ENCODE data around the gene UBE2O. TPM values are rescaled to one million over a fixed set of nuclear protein-coding genes. Genes with fewer than 3 reads are reported as not detected.

UBE2O gene
- total RNA-seq, 6 experiments from 2014 or later: 24.3 to 26.0 (median 24.5) TPM

DNA sequence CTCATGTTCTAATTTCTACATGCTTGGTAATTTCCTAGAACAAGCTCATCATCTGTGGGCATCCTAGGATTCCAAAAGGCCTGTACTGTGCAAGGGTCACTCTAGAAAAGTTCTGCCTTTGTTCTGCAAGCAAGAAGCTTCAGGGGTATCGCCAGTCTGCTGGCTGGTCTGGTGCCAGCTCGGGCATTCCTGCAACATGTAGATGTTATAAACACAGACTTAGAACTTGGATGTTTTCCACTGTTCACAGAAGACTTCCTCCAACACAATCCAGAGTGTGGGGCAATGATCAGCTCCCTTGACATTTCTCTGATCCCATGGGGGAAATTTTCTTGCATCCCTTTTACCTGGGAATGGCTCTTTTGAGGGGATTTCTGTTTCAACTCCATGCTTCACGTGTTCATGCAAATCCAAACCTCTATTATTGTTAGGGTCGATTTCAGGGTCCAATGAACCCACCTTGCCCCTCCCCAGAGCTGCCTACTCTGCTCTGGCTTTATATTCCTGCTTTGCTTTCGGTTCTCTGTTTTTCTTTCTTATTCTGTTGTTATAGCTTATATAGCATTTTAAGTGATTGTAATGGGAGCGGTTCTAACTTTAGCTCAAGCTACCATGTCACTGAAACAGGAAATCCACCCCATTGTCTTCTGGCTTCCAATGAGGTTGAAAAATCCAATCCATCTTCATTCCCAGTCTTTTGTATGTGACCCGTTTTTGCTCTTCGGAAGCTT lies 25.3 kb downstream of the UBE2O start:
- DNase-seq: peak; percentile 29
- peak overlapping the region; percentile 12 for H3K27ac Mint-ChIP-seq
- peaks cover 2% of the 10 kb centered on the region for H3K27me3 Mint-ChIP-seq (ENCODE audit: insufficient read depth)
- peaks cover 3% of the 10 kb centered on the region; the same call in 1 of the 2 replicates for H3K36me3 Mint-ChIP-seq (ENCODE audit: low read depth)
- no peak overlapping the region for H3K4me3 Mint-ChIP-seq
- no peaks in the 10 kb centered on the region for H3K9me3 Mint-ChIP-seq
- H3K4me1 Mint-ChIP-seq (ENCODE audit: low read depth): peaks cover 38% of the 10 kb centered on the region
- TF ChIP-seq, protein P1, sequence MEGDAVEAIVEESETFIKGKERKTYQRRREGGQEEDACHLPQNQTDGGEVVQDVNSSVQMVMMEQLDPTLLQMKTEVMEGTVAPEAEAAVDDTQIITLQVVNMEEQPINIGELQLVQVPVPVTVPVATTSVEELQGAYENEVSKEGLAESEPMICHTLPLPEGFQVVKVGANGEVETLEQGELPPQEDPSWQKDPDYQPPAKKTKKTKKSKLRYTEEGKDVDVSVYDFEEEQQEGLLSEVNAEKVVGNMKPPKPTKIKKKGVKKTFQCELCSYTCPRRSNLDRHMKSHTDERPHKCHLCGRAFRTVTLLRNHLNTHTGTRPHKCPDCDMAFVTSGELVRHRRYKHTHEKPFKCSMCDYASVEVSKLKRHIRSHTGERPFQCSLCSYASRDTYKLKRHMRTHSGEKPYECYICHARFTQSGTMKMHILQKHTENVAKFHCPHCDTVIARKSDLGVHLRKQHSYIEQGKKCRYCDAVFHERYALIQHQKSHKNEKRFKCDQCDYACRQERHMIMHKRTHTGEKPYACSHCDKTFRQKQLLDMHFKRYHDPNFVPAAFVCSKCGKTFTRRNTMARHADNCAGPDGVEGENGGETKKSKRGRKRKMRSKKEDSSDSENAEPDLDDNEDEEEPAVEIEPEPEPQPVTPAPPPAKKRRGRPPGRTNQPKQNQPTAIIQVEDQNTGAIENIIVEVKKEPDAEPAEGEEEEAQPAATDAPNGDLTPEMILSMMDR (IDR thresholded peaks at IDR 0.05): no peak

DNA sequence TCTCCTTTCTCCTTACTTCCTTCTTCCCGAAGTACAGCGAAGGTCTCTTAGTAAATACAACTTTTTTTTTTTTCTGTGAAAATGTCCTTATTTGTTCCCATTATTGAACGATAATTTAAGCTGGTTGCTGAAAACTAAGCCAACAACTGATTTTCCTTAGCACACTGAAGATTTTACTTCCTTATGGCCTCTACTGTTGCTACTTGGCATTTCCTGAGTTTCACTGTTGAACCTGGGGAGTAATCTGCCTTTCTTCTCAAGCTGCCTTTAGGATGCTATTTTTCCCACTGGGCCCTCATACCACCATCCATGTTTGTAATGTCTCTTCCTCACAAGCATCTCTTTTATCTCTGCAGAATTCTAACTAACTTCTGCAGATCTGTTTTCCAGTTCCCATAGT lies 26.1 kb downstream of the UBE2O start:
- Mint-ChIP-seq H3K4me3 (no peak overlapping the region), H3K9me3 (no peaks in the 10 kb centered on the region), H3K27me3 (ENCODE audit: insufficient read depth) (peaks cover 2% of the 10 kb centered on the region), H3K4me1 (ENCODE audit: low read depth) (peaks cover 33% of the 10 kb centered on the region), H3K36me3 (ENCODE audit: low read depth) (peaks cover 11% of the 10 kb centered on the region; the same call in 1 of the 2 replicates), H3K27ac (no peak overlapping the region)
- TF ChIP-seq, protein P1 (IDR thresholded peaks at IDR 0.05): no peak
- no peak for DNase-seq

GRCh38 chr17:76422860-76423259 lies 30.1 kb downstream of the UBE2O start:
- no peak overlapping the region for H3K4me3 Mint-ChIP-seq
- no peak overlapping the region for H3K27ac Mint-ChIP-seq
- DNase-seq: no peak
- H3K9me3 Mint-ChIP-seq: no peaks in the 10 kb centered on the region
- H3K36me3 Mint-ChIP-seq (ENCODE audit: low read depth): peaks cover 11% of the 10 kb centered on the region; the same call in 1 of the 2 replicates
- no peaks in the 10 kb centered on the region; the same call in none of the 2 replicates for H3K27me3 Mint-ChIP-seq (ENCODE audit: insufficient read depth)
- peaks cover 27% of the 10 kb centered on the region for H3K4me1 Mint-ChIP-seq (ENCODE audit: low read depth)
- TF ChIP-seq, protein P1 (IDR thresholded peaks at IDR 0.05): no peak

DNA sequence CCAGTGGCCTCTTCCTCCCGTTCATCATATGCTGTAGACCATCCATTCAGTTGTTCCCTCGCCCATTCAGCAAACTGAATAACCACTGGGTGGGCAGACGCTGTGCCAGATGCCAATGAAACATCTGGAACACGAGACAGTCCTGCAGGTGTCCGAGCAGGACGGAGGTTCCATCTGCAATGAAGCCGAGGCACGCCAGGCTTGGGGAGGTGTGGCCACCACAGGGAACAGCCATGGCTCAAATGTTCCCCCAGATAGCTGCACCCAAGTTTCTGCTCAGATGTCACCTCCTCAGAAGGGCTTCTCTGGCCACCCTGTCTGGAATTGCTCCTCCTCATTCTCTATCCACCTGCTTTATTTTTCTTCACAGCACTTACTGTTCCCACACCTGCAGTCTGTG lies 30.5 kb downstream of the UBE2O start:
- Mint-ChIP-seq H3K4me3 (no peak overlapping the region), H3K4me1 (ENCODE audit: low read depth) (peaks cover 27% of the 10 kb centered on the region), H3K27ac (no peak overlapping the region), H3K27me3 (ENCODE audit: insufficient read depth) (no peaks in the 10 kb centered on the region; the same call in none of the 2 replicates), H3K36me3 (ENCODE audit: low read depth) (peaks cover 11% of the 10 kb centered on the region; the same call in 1 of the 2 replicates), H3K9me3 (no peaks in the 10 kb centered on the region)
- no peak for DNase-seq
- TF ChIP-seq, protein P1 (IDR thresholded peaks at IDR 0.05): no peak

GRCh38 chr17:76421044-76421407 lies 31.9 kb downstream of the UBE2O start:
- no peaks in the 10 kb centered on the region; the same call in none of the 2 replicates for H3K27me3 Mint-ChIP-seq (ENCODE audit: insufficient read depth)
- no peak overlapping the region for H3K27ac Mint-ChIP-seq
- H3K36me3 Mint-ChIP-seq (ENCODE audit: low read depth): peaks cover 11% of the 10 kb centered on the region; the same call in 1 of the 2 replicates

More at GRCh38 chr17:76421044-76421407, 31.9 kb downstream of the UBE2O start:
- TF ChIP-seq, protein P1 (IDR thresholded peaks at IDR 0.05): no peak
- Mint-ChIP-seq H3K9me3 (no peaks in the 10 kb centered on the region), H3K4me1 (ENCODE audit: low read depth) (peaks cover 25% of the 10 kb centered on the region), H3K4me3 (no peak overlapping the region)
- no peak for DNase-seq
